SU-DHL-6 (cell line): ENCODE measurements around the gene NAPB.

Experiments
- H2AFZ ChIP-seq: fragments of 200-600 bp; sonication (generic); 2 replicates; pipeline ENCODE4 v1.6.1; 2014; ENCODE audit warnings: low read depth, mild to moderate bottlenecking, moderate library complexity, mixed read lengths, antibody characterized with exemption, low read length; ENCODE audit not compliant: severe bottlenecking
- H3F3A ChIP-seq: fragments of 200-600 bp; shearing (Covaris generic); 2 replicates; pipeline ENCODE4 v1.6.0; 2016; ENCODE audit warnings: antibody characterized with exemption, mild to moderate bottlenecking; ENCODE audit not compliant: insufficient read depth
- H3K27ac ChIP-seq: fragments of 200-600 bp; sonication (generic); 2 replicates; pipeline ENCODE4 v1.5.1; 2016; ENCODE audit warnings: low read depth, mild to moderate bottlenecking, low read length, moderate library complexity, mixed read lengths
- H3K27me3 ChIP-seq: fragments of 200-600 bp; sonication (generic), shearing (Covaris generic); 2 replicates; pipeline ENCODE4 v1.6.0; 2014; ENCODE audit warnings: mild to moderate bottlenecking, low read length
- H3K36me3 ChIP-seq: fragments of 200-600 bp; sonication (generic); 2 replicates; pipeline ENCODE4 v1.6.1; 2014; ENCODE audit warnings: mild to moderate bottlenecking, low read length, mixed read lengths
- H3K4me2 ChIP-seq: fragments of 300-600, 200-600 bp; shearing (Covaris generic), sonication (generic); 2 replicates; pipeline ENCODE4 v1.6.0; 2014; ENCODE audit warnings: low read length, low read depth, mild to moderate bottlenecking; ENCODE audit not compliant: poor library complexity, severe bottlenecking
- H3K4me3 ChIP-seq: fragments of 200-600 bp; sonication (generic); 2 replicates; pipeline ENCODE4 v1.5.1; 2014; ENCODE audit warnings: antibody characterized with exemption, low read length, mild to moderate bottlenecking, mixed read lengths; ENCODE audit not compliant: insufficient read depth, poor library complexity, severe bottlenecking
- H3K79me2 ChIP-seq: fragments of 200-600 bp; sonication (generic); 2 replicates; pipeline ENCODE4 v1.6.1; 2014; ENCODE audit warnings: mild to moderate bottlenecking, low read length, moderate library complexity; ENCODE audit not compliant: insufficient read depth
- H3K9ac ChIP-seq: fragments of 200-600 bp; sonication (generic); 2 replicates; pipeline ENCODE4 v1.7.0; 2014; ENCODE audit warnings: mild to moderate bottlenecking, low read length
- H3K9me2 ChIP-seq: fragments of 200-600 bp; sonication (generic); replicated peaks from 2 replicates; pipeline ENCODE4 v1.6.1; 2014; ENCODE audit warnings: low read length; ENCODE audit not compliant: insufficient read depth
- H3K9me3 ChIP-seq: fragments of 200-600 bp; sonication (generic); 2 replicates; pipeline ENCODE4 v1.6.1; 2014; ENCODE audit warnings: low read length, mixed read lengths; ENCODE audit not compliant: insufficient read depth
- H4K20me1 ChIP-seq: fragments of 200-600 bp; sonication (generic); 2 replicates; pipeline ENCODE4 v1.6.1; 2014; ENCODE audit warnings: low read depth, mild to moderate bottlenecking, antibody characterized with exemption, low read length, moderate library complexity, mixed read lengths
- EZH2phosphoT487 ChIP-seq: fragments of 200-600 bp; sonication (generic), shearing (Covaris generic); conservative IDR thresholded peaks from 2 replicates; pipeline ENCODE4 v1.6.1; 2018; ENCODE audit warnings: mild to moderate bottlenecking, antibody characterized with exemption, low read length, moderate library complexity, mixed read lengths
- TF ChIP-seq, protein P1 (sequence below): fragments of 200-600 bp; sonication (generic); IDR thresholded peaks from one replicate; pipeline ENCODE4 v1.5.1; 2017; ENCODE audit warnings: antibody characterized with exemption, mild to moderate bottlenecking, low read length, moderate library complexity; ENCODE audit not compliant: insufficient read depth, poor library complexity, severe bottlenecking

NAPB gene

DNA sequence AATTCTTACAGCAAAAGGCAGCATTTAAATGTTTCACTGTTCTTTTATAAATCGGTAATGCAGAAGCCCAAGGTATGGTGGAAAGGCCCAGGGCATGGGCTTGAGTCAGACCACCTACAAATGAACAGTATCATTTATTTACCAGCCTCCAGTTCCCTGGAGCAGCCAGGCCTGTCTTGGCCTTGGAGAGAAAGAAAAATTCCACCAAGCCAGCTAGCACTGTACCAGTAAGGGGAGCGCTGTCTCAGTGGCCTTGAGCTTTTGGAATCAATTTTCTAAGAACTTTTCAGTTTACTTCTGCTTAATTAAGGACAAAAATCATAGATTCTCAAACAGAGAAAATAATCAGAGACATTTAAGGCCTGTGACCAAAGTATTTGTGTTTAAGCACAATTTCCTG, 12.3 kb downstream of the NAPB start:
- no peak for TF ChIP-seq EZH2phosphoT487
- TF ChIP-seq, protein P1, sequence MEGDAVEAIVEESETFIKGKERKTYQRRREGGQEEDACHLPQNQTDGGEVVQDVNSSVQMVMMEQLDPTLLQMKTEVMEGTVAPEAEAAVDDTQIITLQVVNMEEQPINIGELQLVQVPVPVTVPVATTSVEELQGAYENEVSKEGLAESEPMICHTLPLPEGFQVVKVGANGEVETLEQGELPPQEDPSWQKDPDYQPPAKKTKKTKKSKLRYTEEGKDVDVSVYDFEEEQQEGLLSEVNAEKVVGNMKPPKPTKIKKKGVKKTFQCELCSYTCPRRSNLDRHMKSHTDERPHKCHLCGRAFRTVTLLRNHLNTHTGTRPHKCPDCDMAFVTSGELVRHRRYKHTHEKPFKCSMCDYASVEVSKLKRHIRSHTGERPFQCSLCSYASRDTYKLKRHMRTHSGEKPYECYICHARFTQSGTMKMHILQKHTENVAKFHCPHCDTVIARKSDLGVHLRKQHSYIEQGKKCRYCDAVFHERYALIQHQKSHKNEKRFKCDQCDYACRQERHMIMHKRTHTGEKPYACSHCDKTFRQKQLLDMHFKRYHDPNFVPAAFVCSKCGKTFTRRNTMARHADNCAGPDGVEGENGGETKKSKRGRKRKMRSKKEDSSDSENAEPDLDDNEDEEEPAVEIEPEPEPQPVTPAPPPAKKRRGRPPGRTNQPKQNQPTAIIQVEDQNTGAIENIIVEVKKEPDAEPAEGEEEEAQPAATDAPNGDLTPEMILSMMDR = no peak
- no peak overlapping the region for H3K27ac ChIP-seq
- H3K9ac ChIP-seq = no peak overlapping the region
- peaks cover 9% of the 10 kb centered on the region; the same call in 1 of the 2 replicates for H4K20me1 ChIP-seq
- no peaks in the 10 kb centered on the region for H3K36me3 ChIP-seq
- H3K9me3 ChIP-seq = no peaks in the 10 kb centered on the region
- no peak overlapping the region for H2AFZ ChIP-seq
- no peak overlapping the region for H3K4me2 ChIP-seq
- H3K27me3 ChIP-seq = no peaks in the 10 kb centered on the region
- no peak overlapping the region for H3K4me3 ChIP-seq
- H3F3A ChIP-seq = no peaks in the 10 kb centered on the region
- H3K79me2 ChIP-seq = peaks cover 98% of the 10 kb centered on the region
- no peaks in the 10 kb centered on the region for H3K9me2 ChIP-seq

DNA sequence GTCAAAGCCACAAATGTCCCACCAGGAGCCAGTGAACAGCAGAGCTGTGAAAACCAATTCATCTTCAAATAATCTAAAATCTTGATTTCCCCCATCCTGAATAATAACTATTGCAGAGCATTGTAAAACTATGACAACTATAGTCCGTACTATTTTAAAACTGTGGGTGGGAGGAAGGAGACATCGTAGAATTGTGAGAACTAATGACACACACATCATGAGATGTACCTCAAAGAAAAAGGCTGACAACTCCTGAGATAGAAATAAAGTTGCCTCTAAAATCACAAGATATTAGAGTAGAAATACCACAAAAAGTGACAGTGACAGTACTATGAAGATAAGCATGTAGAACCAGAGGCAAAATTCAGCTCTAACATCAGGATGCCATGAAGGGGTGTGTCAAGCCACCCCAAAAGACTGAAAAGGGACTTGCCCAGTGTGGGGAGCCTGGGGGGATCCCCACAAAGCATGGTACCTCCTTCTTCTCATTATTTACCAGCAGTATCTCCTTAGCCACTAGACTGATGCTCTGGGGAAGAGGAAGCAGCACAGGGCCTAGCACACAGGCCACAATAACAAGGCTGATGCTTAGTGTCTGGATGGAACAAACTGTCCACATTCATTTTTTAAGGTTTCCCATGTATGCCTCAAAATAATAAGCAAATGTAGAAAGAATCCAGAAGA, 13.4 kb downstream of the NAPB start:
- Histone ChIP-seq H3K36me3 (no peaks in the 10 kb centered on the region), H3K9ac (no peak overlapping the region), H3K79me2 (peaks cover 91% of the 10 kb centered on the region), H2AFZ (no peak overlapping the region), H3K27ac (no peak overlapping the region), H3K4me3 (no peak overlapping the region), H3K9me2 (no peaks in the 10 kb centered on the region), H3K27me3 (no peaks in the 10 kb centered on the region), H3K4me2 (no peak overlapping the region), H4K20me1 (peaks cover under 1% of the 10 kb centered on the region; the same call in 1 of the 2 replicates), H3F3A (no peaks in the 10 kb centered on the region), H3K9me3 (no peaks in the 10 kb centered on the region)
- no peak for TF ChIP-seq EZH2phosphoT487
- TF ChIP-seq, protein P1 = no peak

DNA sequence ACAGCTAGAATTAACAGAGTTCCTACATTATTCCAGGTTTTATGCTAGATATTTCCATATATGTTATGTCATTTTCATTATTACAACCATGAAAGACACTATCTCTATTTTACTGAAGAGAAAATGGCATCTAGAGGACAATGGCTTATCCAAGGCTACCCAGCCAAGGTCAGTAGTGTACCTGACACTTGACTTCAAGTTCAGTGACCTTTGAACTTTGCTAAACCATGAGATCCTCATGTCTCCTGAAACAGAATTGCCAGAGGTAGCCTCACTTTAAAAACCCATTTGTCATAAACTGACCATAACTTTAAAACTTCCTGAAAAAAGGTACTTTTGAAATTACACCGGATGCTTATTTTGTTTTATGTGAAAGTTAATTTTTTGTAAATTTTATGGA, 14.4 kb downstream of the NAPB start:
- TF ChIP-seq, protein P1 = no peak
- no peak for TF ChIP-seq EZH2phosphoT487
- H3K9me3 ChIP-seq = no peaks in the 10 kb centered on the region
- H4K20me1 ChIP-seq = no peaks in the 10 kb centered on the region
- peaks cover 82% of the 10 kb centered on the region for H3K79me2 ChIP-seq
- H2AFZ ChIP-seq = no peak overlapping the region
- no peak overlapping the region for H3K4me2 ChIP-seq
- no peak overlapping the region for H3K4me3 ChIP-seq
- H3K9me2 ChIP-seq = no peaks in the 10 kb centered on the region
- H3F3A ChIP-seq = no peaks in the 10 kb centered on the region
- H3K27ac ChIP-seq = no peak overlapping the region
- no peaks in the 10 kb centered on the region for H3K27me3 ChIP-seq
- 0 out of 2 replicates have a peak, but pooled peaks cover 3% of the 10 kb centered on the region for H3K36me3 ChIP-seq
- no peak overlapping the region for H3K9ac ChIP-seq
